ENCODE measurements around the gene RPL21. TPM values are rescaled to one million over a fixed set of nuclear protein-coding genes. Genes with fewer than 3 reads are reported as not detected.
"Not testable (repeated sequence)": the region's sequence is repeated elsewhere in the genome, so short reads cannot be mapped to it uniquely, and the experiment has no call there.

RPL21 gene
- total RNA-seq, 2 experiments from 2014 or later, result 742 to 774 TPM

GRCh38 chr13:27280009-27280656 is 28.8 kb downstream of the RPL21 start:
- H3K27ac Mint-ChIP-seq, result no peak overlapping the region
- no peak for DNase-seq
- H3K9me3 Mint-ChIP-seq, result no peaks in the 10 kb centered on the region
- ChIA-PET CTCF (interaction anchor here (0.9 kb wide), 1 partner anchor 10 kb away, joined by 3 read pairs; the partner anchor contains the start of gene RASL11A), POLR2A (no interaction called here)
- H3K4me3 Mint-ChIP-seq, result no peak overlapping the region
- no peaks in the 10 kb centered on the region for H3K36me3 Mint-ChIP-seq (ENCODE audit: low read depth)
- H3K4me1 Mint-ChIP-seq, result peaks cover 4% of the 10 kb centered on the region
- peaks cover 21% of the 10 kb centered on the region for H3K27me3 Mint-ChIP-seq

GRCh38 chr13:27280841-27281240 is 29.5 kb downstream of the RPL21 start:
- Mint-ChIP-seq H3K27ac (no peak overlapping the region), H3K36me3 (ENCODE audit: low read depth) (no peaks in the 10 kb centered on the region), H3K4me3 (no peak overlapping the region), H3K4me1 (peaks cover 4% of the 10 kb centered on the region), H3K9me3 (no peaks in the 10 kb centered on the region), H3K27me3 (peaks cover 14% of the 10 kb centered on the region)
- DNase-seq, result no peak
- CTCF ChIA-PET, result interaction anchor here (1.3 kb wide), 1 partner anchor 73 kb away, joined by 3 read pairs; no protein-coding TSS in a partner anchor
- POLR2A ChIA-PET, result no interaction called here

- H3K4me3 Mint-ChIP-seq, result no peak overlapping the region
- no peak overlapping the region for H3K27ac Mint-ChIP-seq
- peaks cover 8% of the 10 kb centered on the region for H3K27me3 Mint-ChIP-seq
- H3K9me3 Mint-ChIP-seq, result no peaks in the 10 kb centered on the region
- H3K4me1 Mint-ChIP-seq, result peaks cover 4% of the 10 kb centered on the region
- H3K36me3 Mint-ChIP-seq (ENCODE audit: low read depth), result no peaks in the 10 kb centered on the region
- ChIA-PET CTCF (interaction anchor here (1.2 to 1.3 kb wide), 2 partner anchors 72 to 296 kb away, joined by 3 read pairs; no protein-coding TSS in a partner anchor), POLR2A (no interaction called here)
- DNase-seq, result no peak
Observed at GRCh38 chr13:27281420-27281819, 30.1 kb downstream of the RPL21 start.

GRCh38 chr13:27283906-27284493 is 32.6 kb downstream of the RPL21 start:
- Mint-ChIP-seq H3K36me3 (ENCODE audit: low read depth) (no peaks in the 10 kb centered on the region), H3K4me3 (no peak overlapping the region), H3K27ac (no peak overlapping the region), H3K9me3 (no peaks in the 10 kb centered on the region), H3K27me3 (no peaks in the 10 kb centered on the region), H3K4me1 (peaks cover 4% of the 10 kb centered on the region)
- DNase-seq, result peak; percentile 22
- POLR2A ChIA-PET, result no interaction called here
- CTCF ChIA-PET, result interaction anchor here (1.0 to 2.6 kb wide), 6 partner anchors 13 to 312 kb away, joined by 3 to 12 read pairs (median 4); partner anchors contain the start of gene RASL11A

- peaks cover 8% of the 10 kb centered on the region for H3K4me1 Mint-ChIP-seq
- DNase-seq, result no peak
- H3K27ac Mint-ChIP-seq, result no peak overlapping the region
- H3K4me3 Mint-ChIP-seq, result no peak overlapping the region
- ChIA-PET POLR2A (no interaction called here), CTCF (interaction anchor here (0.7 kb wide), 1 partner anchor 18 kb away, joined by 3 read pairs; no protein-coding TSS in a partner anchor)
- no peaks in the 10 kb centered on the region for H3K36me3 Mint-ChIP-seq (ENCODE audit: low read depth)
- no peaks in the 10 kb centered on the region for H3K9me3 Mint-ChIP-seq
- no peaks in the 10 kb centered on the region for H3K27me3 Mint-ChIP-seq
Observed at GRCh38 chr13:27288392-27288791, 37.0 kb downstream of the RPL21 start.

- ChIA-PET POLR2A (no interaction called here), CTCF (interaction anchor here (0.7 kb wide), 1 partner anchor 19 kb away, joined by 3 read pairs; no protein-coding TSS in a partner anchor)
- Mint-ChIP-seq H3K9me3 (no peaks in the 10 kb centered on the region), H3K4me3 (no peak overlapping the region), H3K36me3 (ENCODE audit: low read depth) (no peaks in the 10 kb centered on the region), H3K27ac (no peak overlapping the region), H3K27me3 (no peaks in the 10 kb centered on the region), H3K4me1 (peaks cover 16% of the 10 kb centered on the region)
- DNase-seq, result no peak
Observed at GRCh38 chr13:27289011-27289665, 37.8 kb downstream of the RPL21 start.

- DNase-seq, result no peak
- no peaks in the 10 kb centered on the region for H3K9me3 Mint-ChIP-seq
- CTCF ChIA-PET, result no interaction called here
- POLR2A ChIA-PET, result no interaction called here
- no peak overlapping the region for H3K27ac Mint-ChIP-seq
- H3K4me3 Mint-ChIP-seq, result no peak overlapping the region
- H3K4me1 Mint-ChIP-seq, result peaks cover 23% of the 10 kb centered on the region
- peaks cover 1% of the 10 kb centered on the region for H3K27me3 Mint-ChIP-seq
- no peaks in the 10 kb centered on the region for H3K36me3 Mint-ChIP-seq (ENCODE audit: low read depth)
Observed at GRCh38 chr13:27290715-27291114, 39.4 kb downstream of the RPL21 start.

GRCh38 chr13:27291967-27292366 is 40.6 kb downstream of the RPL21 start:
- CTCF ChIA-PET, result interaction anchor here (2.6 kb wide), 1 partner anchor 70 kb away, joined by 9 read pairs; no protein-coding TSS in a partner anchor

GRCh38 chr13:27293076-27293691 is 41.8 kb downstream of the RPL21 start:
- peak overlapping the region; percentile 1 for H3K4me3 Mint-ChIP-seq

More at GRCh38 chr13:27291967-27292366, 40.6 kb downstream of the RPL21 start:
- POLR2A ChIA-PET; H3K4me3 Mint-ChIP-seq; H3K27ac Mint-ChIP-seq; H3K36me3 Mint-ChIP-seq (ENCODE audit: low read depth); H3K9me3 Mint-ChIP-seq; H3K27me3 Mint-ChIP-seq; DNase-seq: not testable (repeated sequence)
- H3K4me1 Mint-ChIP-seq, result peaks cover 23% of the 10 kb centered on the region

GRCh38 chr13:27293873-27294515 is 42.6 kb downstream of the RPL21 start:
- H3K4me3 Mint-ChIP-seq, result peak overlapping the region; percentile 1
- DNase-seq, result peak; percentile 23
- peaks cover 4% of the 10 kb centered on the region for H3K27me3 Mint-ChIP-seq
- H3K27ac Mint-ChIP-seq, result peak overlapping the region; percentile 74
- H3K9me3 Mint-ChIP-seq, result no peaks in the 10 kb centered on the region
- POLR2A ChIA-PET, result interaction anchor here (1.1 kb wide), 1 partner anchor 162 kb away, joined by 3 read pairs; no protein-coding TSS in a partner anchor
- peaks cover 23% of the 10 kb centered on the region for H3K4me1 Mint-ChIP-seq
- H3K36me3 Mint-ChIP-seq (ENCODE audit: low read depth), result no peaks in the 10 kb centered on the region
- CTCF ChIA-PET, result interaction anchor here (2.6 kb wide), 1 partner anchor 68 kb away, joined by 9 read pairs; no protein-coding TSS in a partner anchor

More at GRCh38 chr13:27293076-27293691, 41.8 kb downstream of the RPL21 start:
- Mint-ChIP-seq H3K36me3 (ENCODE audit: low read depth) (no peaks in the 10 kb centered on the region), H3K27me3 (peaks cover 3% of the 10 kb centered on the region), H3K4me1 (peaks cover 23% of the 10 kb centered on the region), H3K27ac (peak overlapping the region; percentile 74), H3K9me3 (no peaks in the 10 kb centered on the region)
- DNase-seq, result no peak
- ChIA-PET POLR2A (interaction anchor here (0.9 kb wide), 1 partner anchor 39 kb away, joined by 3 read pairs; no protein-coding TSS in a partner anchor), CTCF (interaction anchor here (2.6 kb wide), 1 partner anchor 69 kb away, joined by 9 read pairs; no protein-coding TSS in a partner anchor)

GRCh38 chr13:27295096-27295495 is 43.7 kb downstream of the RPL21 start:
- ChIA-PET CTCF (no interaction called here), POLR2A (interaction anchor here (1.1 to 1.4 kb wide), 2 partner anchors 58 to 163 kb away, joined by 3 read pairs; no protein-coding TSS in a partner anchor)
- H3K27me3 Mint-ChIP-seq, result peaks cover 8% of the 10 kb centered on the region
- H3K27ac Mint-ChIP-seq, result no peak overlapping the region
- no peak for DNase-seq
- H3K36me3 Mint-ChIP-seq (ENCODE audit: low read depth), result no peaks in the 10 kb centered on the region
- H3K4me3 Mint-ChIP-seq, result no peak overlapping the region
- H3K4me1 Mint-ChIP-seq, result peaks cover 23% of the 10 kb centered on the region
- H3K9me3 Mint-ChIP-seq, result no peaks in the 10 kb centered on the region

GRCh38 chr13:27295660-27296059 is 44.3 kb downstream of the RPL21 start:
- H3K27ac Mint-ChIP-seq, result no peak overlapping the region
- no peaks in the 10 kb centered on the region for H3K9me3 Mint-ChIP-seq
- CTCF ChIA-PET, result no interaction called here
- POLR2A ChIA-PET, result interaction anchor here (1.4 kb wide), 1 partner anchor 58 kb away, joined by 3 read pairs; no protein-coding TSS in a partner anchor
- no peaks in the 10 kb centered on the region for H3K36me3 Mint-ChIP-seq (ENCODE audit: low read depth)
- peaks cover 23% of the 10 kb centered on the region for H3K4me1 Mint-ChIP-seq
- no peak for DNase-seq
- peaks cover 8% of the 10 kb centered on the region for H3K27me3 Mint-ChIP-seq
- H3K4me3 Mint-ChIP-seq, result no peak overlapping the region
